ENCODE measurements around the gene SYNRG.

Gene SYNRG

GRCh38 chr17:37492167-37492566 lies 117.1 kb downstream of the SYNRG start:
- no CpG with 5 or more reads among the region's 4 CpGs for WGBS (ENCODE audit: extremely low coverage, insufficient coverage, insufficient read length)
- peaks cover 9 to 19% of the 10 kb centered on the region in 2 experiments for H3K4me1 ChIP-seq (ENCODE audit: control insufficient read depth in 1 of 2, insufficient read depth in 2 of 2, low read length in 2 of 2)
- H3K79me1 ChIP-seq (ENCODE audit: low read length), result peaks cover 17% of the 10 kb centered on the region
- H2BK5ac ChIP-seq (ENCODE audit: low read depth, low read length, poor library complexity), result peak overlapping the region; percentile 43
- no peak overlapping the region for H3K4ac ChIP-seq (ENCODE audit: low read depth, low read length)
- H3K4me3 ChIP-seq (ENCODE audit: low read depth, low read length), result no peak overlapping the region
- peaks cover 13% of the 10 kb centered on the region for H3K79me2 ChIP-seq (ENCODE audit: control insufficient read depth, insufficient read depth, low read length, poor library complexity)
- H3K9me3 ChIP-seq (ENCODE audit: insufficient read depth, low read depth, low read length), result no peaks in the 10 kb centered on the region
- DNase-seq, result no peak
- no peak overlapping the region for H2AFZ ChIP-seq (ENCODE audit: insufficient read depth, low read length, poor library complexity)
- H3K4me2 ChIP-seq (ENCODE audit: low read length), result peak overlapping the region; percentile 29
- no peak overlapping the region for H2BK12ac ChIP-seq (ENCODE audit: low read length)
- no peaks in the 10 kb centered on the region for H3K27me3 ChIP-seq (ENCODE audit: insufficient read depth, low read length)
- H4K91ac ChIP-seq (ENCODE audit: low read depth, low read length), result no peak overlapping the region
- no peaks in the 10 kb centered on the region for H3K36me3 ChIP-seq (ENCODE audit: control insufficient read depth in 1 of 2, insufficient read depth in 2 of 2, low read length in 2 of 2)
- no peak overlapping the region for H2AK5ac ChIP-seq (ENCODE audit: low read length)
- no peak overlapping the region for H3K9ac ChIP-seq (ENCODE audit: low read length)
- H4K8ac ChIP-seq (ENCODE audit: low read depth, low read length), result no peak overlapping the region
- no peak overlapping the region for H3K27ac ChIP-seq (ENCODE audit: low read depth, low read length)
- no peak overlapping the region for H3K14ac ChIP-seq (ENCODE audit: low read length)
- H3K18ac ChIP-seq (ENCODE audit: low read length), result no peak overlapping the region
- H3K23ac ChIP-seq (ENCODE audit: low read length), result no peak overlapping the region
- H4K12ac ChIP-seq (ENCODE audit: low read depth, low read length), result no peak overlapping the region
- no peak overlapping the region for H2BK120ac ChIP-seq (ENCODE audit: insufficient read depth, low read length, poor library complexity)

GRCh38 chr17:37490638-37491614 lies 118.3 kb downstream of the SYNRG start:
- H2AK5ac ChIP-seq (ENCODE audit: low read length), result peak overlapping the region; percentile 76
- H2BK12ac ChIP-seq (ENCODE audit: low read length), result peak overlapping the region; percentile 78
- peak overlapping the region; percentile 96 for H2BK5ac ChIP-seq (ENCODE audit: low read depth, low read length, poor library complexity)
- peak overlapping the region; percentile 52 for H2AFZ ChIP-seq (ENCODE audit: insufficient read depth, low read length, poor library complexity)
- H3K18ac ChIP-seq (ENCODE audit: low read length), result peak overlapping the region; percentile 88
- no CpG with 5 or more reads among the region's 24 CpGs for WGBS (ENCODE audit: extremely low coverage, insufficient coverage, insufficient read length)
- H3K9ac ChIP-seq (ENCODE audit: low read length), result peak overlapping the region; percentile 83
- peak overlapping the region; percentile 97 for H3K27ac ChIP-seq (ENCODE audit: low read depth, low read length)
- peak overlapping the region; percentile 74 for H4K12ac ChIP-seq (ENCODE audit: low read depth, low read length)
- no peak overlapping the region for H3K23ac ChIP-seq (ENCODE audit: low read length)
- peaks cover 17% of the 10 kb centered on the region for H3K79me1 ChIP-seq (ENCODE audit: low read length)
- H3K27me3 ChIP-seq (ENCODE audit: insufficient read depth, low read length), result no peaks in the 10 kb centered on the region
- H4K91ac ChIP-seq (ENCODE audit: low read depth, low read length), result peak overlapping the region; percentile 93
- peak overlapping the region; percentile 57 for H3K4ac ChIP-seq (ENCODE audit: low read depth, low read length)
- no peaks in the 10 kb centered on the region for H3K36me3 ChIP-seq (ENCODE audit: control insufficient read depth in 1 of 2, insufficient read depth in 2 of 2, low read length in 2 of 2)
- H3K79me2 ChIP-seq (ENCODE audit: control insufficient read depth, insufficient read depth, low read length, poor library complexity), result peaks cover 13% of the 10 kb centered on the region
- H3K4me2 ChIP-seq (ENCODE audit: low read length), result peak overlapping the region; percentile 74
- peak; percentile 65 to 81 for DNase-seq
- peak overlapping the region; percentile 95 for H3K14ac ChIP-seq (ENCODE audit: low read length)
- peak overlapping the region; percentile 91 for H2BK120ac ChIP-seq (ENCODE audit: insufficient read depth, low read length, poor library complexity)
- H3K4me1 ChIP-seq (ENCODE audit: control insufficient read depth in 1 of 2, insufficient read depth in 2 of 2, low read length in 2 of 2), result peaks cover 9 to 19% of the 10 kb centered on the region in 2 experiments
- H3K4me3 ChIP-seq (ENCODE audit: low read depth, low read length), result peak overlapping the region; percentile 81
- peak overlapping the region; percentile 83 for H4K8ac ChIP-seq (ENCODE audit: low read depth, low read length)
- H3K9me3 ChIP-seq (ENCODE audit: insufficient read depth, low read depth, low read length), result no peaks in the 10 kb centered on the region

- Histone ChIP-seq H3K4me3 (ENCODE audit: low read depth, low read length) (peak overlapping the region; percentile 81), H4K91ac (ENCODE audit: low read depth, low read length) (peak overlapping the region; percentile 58), H3K9me3 (ENCODE audit: insufficient read depth, low read depth, low read length) (no peaks in the 10 kb centered on the region), H2BK5ac (ENCODE audit: low read depth, low read length, poor library complexity) (peak overlapping the region; percentile 34), H2AK5ac (ENCODE audit: low read length) (no peak overlapping the region), H3K27ac (ENCODE audit: low read depth, low read length) (peak overlapping the region; percentile 97), H3K4ac (ENCODE audit: low read depth, low read length) (peak overlapping the region; percentile 42), H4K12ac (ENCODE audit: low read depth, low read length) (peak overlapping the region; percentile 36), H3K9ac (ENCODE audit: low read length) (peak overlapping the region; percentile 83), H3K4me2 (ENCODE audit: low read length) (peak overlapping the region; percentile 74), H2BK12ac (ENCODE audit: low read length) (peak overlapping the region; percentile 57), H3K36me3 (ENCODE audit: control insufficient read depth in 1 of 2, insufficient read depth in 2 of 2, low read length in 2 of 2) (no peaks in the 10 kb centered on the region), H3K79me2 (ENCODE audit: control insufficient read depth, insufficient read depth, low read length, poor library complexity) (peaks cover 12% of the 10 kb centered on the region), H3K4me1 (ENCODE audit: control insufficient read depth in 1 of 2, insufficient read depth in 2 of 2, low read length in 2 of 2) (peaks cover 9 to 19% of the 10 kb centered on the region in 2 experiments), H2BK120ac (ENCODE audit: insufficient read depth, low read length, poor library complexity) (peak overlapping the region; percentile 52), H2AFZ (ENCODE audit: insufficient read depth, low read length, poor library complexity) (no peak overlapping the region), H3K18ac (ENCODE audit: low read length) (peak overlapping the region; percentile 57), H3K79me1 (ENCODE audit: low read length) (peaks cover 17% of the 10 kb centered on the region), H3K14ac (ENCODE audit: low read length) (peak overlapping the region; percentile 65), H3K23ac (ENCODE audit: low read length) (no peak overlapping the region), H4K8ac (ENCODE audit: low read depth, low read length) (peak overlapping the region; percentile 43), H3K27me3 (ENCODE audit: insufficient read depth, low read length) (no peaks in the 10 kb centered on the region)
- no CpG with 5 or more reads among the region's 56 CpGs for WGBS (ENCODE audit: extremely low coverage, insufficient coverage, insufficient read length)
- DNase-seq, result peak; percentile 74 to 82
These were observed 119.1 kb downstream of the SYNRG start for GRCh38 chr17:37490022-37490587.

GRCh38 chr17:37489197-37490001 lies 119.8 kb downstream of the SYNRG start, which contains the start of gene DUSP14:
Gene DUSP14, plus strand, starts transcription at chr17:37489891. Its CDS starts 22,382 bp downstream, at chr17:37512273.
- DNase-seq, result peak; percentile 76
- Histone ChIP-seq H3K79me2 (ENCODE audit: control insufficient read depth, insufficient read depth, low read length, poor library complexity) (peaks cover 8% of the 10 kb centered on the region), H4K91ac (ENCODE audit: low read depth, low read length) (peak within 1 kb of the TSS; percentile 83), H3K36me3 (ENCODE audit: control insufficient read depth in 1 of 2, insufficient read depth in 2 of 2, low read length in 2 of 2) (no peaks in the 10 kb centered on the region), H4K12ac (ENCODE audit: low read depth, low read length) (peak within 1 kb of the TSS; percentile 73), H3K4ac (ENCODE audit: low read depth, low read length) (peak within 1 kb of the TSS; percentile 65), H3K4me2 (ENCODE audit: low read length) (peak within 1 kb of the TSS; percentile 97), H3K4me3 (ENCODE audit: low read depth, low read length) (peak within 1 kb of the TSS; percentile 81), H3K14ac (ENCODE audit: low read length) (peak within 1 kb of the TSS; percentile 77), H3K27me3 (ENCODE audit: insufficient read depth, low read length) (no peaks in the 10 kb centered on the region), H3K9ac (ENCODE audit: low read length) (peak within 1 kb of the TSS; percentile 83), H2AK5ac (ENCODE audit: low read length) (peak within 1 kb of the TSS; percentile 71), H3K18ac (ENCODE audit: low read length) (peak within 1 kb of the TSS; percentile 91), H2AFZ (ENCODE audit: insufficient read depth, low read length, poor library complexity) (peak within 1 kb of the TSS; percentile 80), H4K8ac (ENCODE audit: low read depth, low read length) (peak within 1 kb of the TSS; percentile 72), H3K4me1 (ENCODE audit: control insufficient read depth in 1 of 2, insufficient read depth in 2 of 2, low read length in 2 of 2) (peaks cover 6 to 15% of the 10 kb centered on the region in 2 experiments), H2BK12ac (ENCODE audit: low read length) (peak within 1 kb of the TSS; percentile 69), H3K23ac (ENCODE audit: low read length) (no peak within 1 kb of the TSS), H2BK5ac (ENCODE audit: low read depth, low read length, poor library complexity) (peak within 1 kb of the TSS; percentile 67), H3K27ac (ENCODE audit: low read depth, low read length) (peak within 1 kb of the TSS; percentile 97), H2BK120ac (ENCODE audit: insufficient read depth, low read length, poor library complexity) (peak within 1 kb of the TSS; percentile 73), H3K9me3 (ENCODE audit: insufficient read depth, low read depth, low read length) (no peaks in the 10 kb centered on the region), H3K79me1 (ENCODE audit: low read length) (peaks cover 17% of the 10 kb centered on the region)
- no CpG with 5 or more reads among the region's 100 CpGs for WGBS (ENCODE audit: extremely low coverage, insufficient coverage, insufficient read length)
